H1 (cell line): ENCODE measurements around the gene OR51S1. TPM values are rescaled to one million over a fixed set of nuclear protein-coding genes. Genes with fewer than 3 reads are reported as not detected.

Source experiments
- CTCF ChIA-PET: fragments of 300-600 bp; sonication (Branson Sonifier 250); formaldehyde crosslinking; loops from one replicate; lab custom pipeline; 2021; ENCODE audit not compliant: partially characterized antibody; lab: Charles Lee
- POLR2A ChIA-PET: fragments of 300-600 bp; sonication (Branson Sonifier 250); formaldehyde crosslinking; loops from one replicate; lab custom pipeline; 2021; ENCODE audit warnings: inconsistent platforms; ENCODE audit not compliant: partially characterized antibody; lab: Charles Lee
- DNase-seq, 2 experiments: peaks; one replicate each; pipeline versions ENCODE4 v3.0.0 to v3.0.0-alpha.2; 2010 to 2022; ENCODE audit warnings: low spot score in 2 of 2, low read depth in 1 of 2, mixed read lengths in 1 of 2
- FAIRE-seq: peaks from 2 replicates; lab custom pipeline; 2011; peaks lifted over from hg19 to GRCh38; lab: Jason Lieb, UNC
- H2AFZ ChIP-seq: 2 replicates; pipeline ENCODE4 v1.8.1; 2012; ENCODE audit warnings: low read length, inconsistent platforms
- H2AK5ac ChIP-seq: 2 replicates; pipeline ENCODE4 v1.6.1; 2013; ENCODE audit warnings: low read depth, low read length
- H2BK120ac ChIP-seq: replicated peaks from 2 replicates; pipeline ENCODE3; 2013; ENCODE audit warnings: low read depth, low read length, inconsistent platforms
- H2BK12ac ChIP-seq: 2 replicates; pipeline ENCODE4 v1.6.1; 2013; ENCODE audit warnings: low read depth, low read length
- H2BK15ac ChIP-seq: 2 replicates; pipeline ENCODE4 v1.6.1; 2013; ENCODE audit warnings: low read length
- H2BK20ac ChIP-seq: 2 replicates; pipeline ENCODE4 v1.6.1; 2013; ENCODE audit warnings: low read length
- H2BK5ac ChIP-seq: 2 replicates; pipeline ENCODE4 v1.6.1; 2013; ENCODE audit warnings: low read depth, low read length
- H3K14ac ChIP-seq: 2 replicates; pipeline ENCODE4 v1.6.1; 2013; ENCODE audit warnings: inconsistent platforms; ENCODE audit not compliant: insufficient read length
- H3K18ac ChIP-seq: 2 replicates; pipeline ENCODE4 v1.6.1; 2013; ENCODE audit warnings: low read length; ENCODE audit errors: extremely low read depth
- H3K23ac ChIP-seq: 2 replicates; pipeline ENCODE4 v1.6.1; 2013; ENCODE audit warnings: inconsistent platforms; ENCODE audit not compliant: insufficient read length
- H3K23me2 ChIP-seq: 2 replicates; pipeline ENCODE4 v1.6.1; 2013; ENCODE audit warnings: low read depth, low read length
- H3K27ac ChIP-seq: 2 replicates; pipeline ENCODE4 v1.6.1; 2011; ENCODE audit warnings: low read depth, low read length, inconsistent platforms
- H3K27me3 ChIP-seq, 4 experiments: replicated peaks in 1 of 4; 1 replicate in 1 of 4; 2 replicates in 3 of 4; pipeline versions ENCODE4 v1.6.1 to v1.8.1; 2011 to 2013; ENCODE audit warnings: low read length in 3 of 4, mild to moderate bottlenecking in 3 of 4, inconsistent platforms in 2 of 4, mixed read lengths in 2 of 4, moderate library complexity in 1 of 4; ENCODE audit not compliant: control insufficient read depth in 3 of 4, insufficient read depth in 3 of 4; ENCODE audit errors: extremely low read depth in 1 of 4
- H3K36me3 ChIP-seq, 4 experiments: 2 replicates each; pipeline versions ENCODE4 v1.6.1 to v1.8.1; 2011 to 2013; ENCODE audit warnings: mild to moderate bottlenecking in 4 of 4, low read length in 3 of 4, moderate library complexity in 2 of 4, control low read depth in 1 of 4, inconsistent platforms in 1 of 4; ENCODE audit not compliant: insufficient read depth in 4 of 4, control insufficient read depth in 2 of 4
- H3K4ac ChIP-seq: replicated peaks from 2 replicates; pipeline ENCODE3; 2013; ENCODE audit warnings: low read length, low read depth, mixed read lengths, inconsistent platforms; ENCODE audit not compliant: insufficient read length
- H3K4me1 ChIP-seq, 4 experiments: replicated peaks in 1 of 4; 1 replicate in 1 of 4; 2 replicates in 3 of 4; pipeline versions ENCODE4 v1.6.1 to v1.8.1; 2011 to 2013; ENCODE audit warnings: low read length in 3 of 4, inconsistent platforms in 2 of 4, mixed read lengths in 1 of 4; ENCODE audit not compliant: insufficient read depth in 4 of 4, control insufficient read depth in 3 of 4
- H3K4me2 ChIP-seq, 2 experiments: 2 replicates each; pipeline versions ENCODE4 v1.6.1 to v1.8.1; 2011 to 2013; ENCODE audit warnings: low read depth in 2 of 2, low read length in 2 of 2, control low read depth in 1 of 2, inconsistent platforms in 1 of 2, mild to moderate bottlenecking in 1 of 2; ENCODE audit not compliant: insufficient read depth in 1 of 2
- H3K4me3 ChIP-seq, 4 experiments: fragments of 200-600, 300-600 bp in 1 of 4; sonication (generic), shearing (Covaris generic), sonication (Bioruptor Twin) in 1 of 4; 2 replicates each; pipeline versions ENCODE4 v1.5.1 to v1.8.1; 2011 to 2016; ENCODE audit warnings: low read length in 4 of 4, low read depth in 3 of 4, control low read depth in 2 of 4, inconsistent platforms in 2 of 4, mild to moderate bottlenecking in 2 of 4, mixed read lengths in 1 of 4, moderate library complexity in 1 of 4; ENCODE audit not compliant: insufficient read depth in 2 of 4; ENCODE audit errors: extremely low read depth in 1 of 4
- H3K56ac ChIP-seq: replicated peaks from 2 replicates; pipeline ENCODE3; 2013; ENCODE audit warnings: low read depth, mild to moderate bottlenecking, mixed read lengths, low read length, inconsistent platforms; ENCODE audit not compliant: insufficient read length
- H3K79me1 ChIP-seq: 2 replicates; pipeline ENCODE4 v1.6.1; 2013; ENCODE audit warnings: low read depth, low read length, control low read depth
- H3K79me2 ChIP-seq, 2 experiments: 2 replicates each; pipeline versions ENCODE4 v1.6.1 to v1.8.1; 2012 to 2013; ENCODE audit warnings: low read length in 2 of 2, mild to moderate bottlenecking in 2 of 2, inconsistent platforms in 1 of 2; ENCODE audit not compliant: insufficient read depth in 2 of 2, control insufficient read depth in 1 of 2
- H3K9ac ChIP-seq, 4 experiments: replicated peaks in 1 of 4; 1 replicate in 1 of 4; 2 replicates in 3 of 4; pipeline versions ENCODE4 v1.6.1 to v1.8.1; 2011 to 2013; ENCODE audit warnings: low read depth in 3 of 4, low read length in 3 of 4, control low read depth in 2 of 4, mild to moderate bottlenecking in 2 of 4, moderate library complexity in 2 of 4, inconsistent platforms in 1 of 4; ENCODE audit errors: extremely low read depth in 1 of 4
- H3K9me3 ChIP-seq, 2 experiments: 2 replicates each; pipeline versions ENCODE4 v1.6.1 to v1.8.1; 2012 to 2013; ENCODE audit warnings: mild to moderate bottlenecking in 2 of 2, moderate library complexity in 2 of 2, control low read depth in 1 of 2, inconsistent platforms in 1 of 2, low read depth in 1 of 2, low read length in 1 of 2, mixed read lengths in 1 of 2; ENCODE audit not compliant: insufficient read depth in 2 of 2
- H4K20me1 ChIP-seq, 2 experiments: replicated peaks in 1 of 2; 2 replicates each; pipeline versions ENCODE3 to v1.8.1; 2011 to 2013; ENCODE audit warnings: inconsistent platforms in 2 of 2, low read length in 2 of 2, mild to moderate bottlenecking in 1 of 2; ENCODE audit not compliant: insufficient read depth in 2 of 2, control insufficient read depth in 1 of 2
- H4K5ac ChIP-seq: 2 replicates; pipeline ENCODE4 v1.6.1; 2013; ENCODE audit warnings: low read length, low read depth, mixed read lengths, inconsistent platforms; ENCODE audit not compliant: insufficient read length
- H4K8ac ChIP-seq: 2 replicates; pipeline ENCODE4 v1.8.0; 2013; ENCODE audit warnings: mild to moderate bottlenecking, moderate library complexity, low read length, inconsistent platforms; ENCODE audit not compliant: insufficient read depth; ENCODE audit errors: extremely low read depth
- H4K91ac ChIP-seq: replicated peaks from 2 replicates; pipeline ENCODE3; 2013; ENCODE audit warnings: low read length, mixed read lengths, inconsistent platforms; ENCODE audit not compliant: insufficient read length
- BACH1 ChIP-seq: IDR thresholded peaks from 2 replicates; pipeline ENCODE4 v1.6.1; 2012; ENCODE audit warnings: low read length, improper control_type of control experiment
- CHD1 ChIP-seq: IDR thresholded peaks from 2 replicates; pipeline ENCODE4 v1.6.1; 2012; ENCODE audit warnings: low read depth, low read length, improper control_type of control experiment
- EGR1 ChIP-seq: IDR thresholded peaks from 2 replicates; pipeline ENCODE4 v1.6.1; 2011; ENCODE audit warnings: low read depth, low read length, borderline replicate concordance
- FOSL1 ChIP-seq: IDR thresholded peaks from 2 replicates; pipeline ENCODE4 v1.6.1; 2011; ENCODE audit warnings: mild to moderate bottlenecking, low read depth, low read length, moderate library complexity; ENCODE audit not compliant: insufficient read depth
- HDAC2 ChIP-seq, 2 experiments: fragments of 300-600 bp in 1 of 2; sonication (generic) in 1 of 2; IDR thresholded peaks; 2 replicates each; pipeline ENCODE4 v1.6.1; 2011 to 2012; ENCODE audit warnings: low read depth in 2 of 2, low read length in 2 of 2, mild to moderate bottlenecking in 2 of 2, moderate library complexity in 2 of 2, borderline replicate concordance in 1 of 2, inconsistent platforms in 1 of 2
- HDAC6 ChIP-seq: IDR thresholded peaks from one replicate; pipeline ENCODE4 v1.7.1; 2012; ENCODE audit warnings: low read depth, mild to moderate bottlenecking, inconsistent platforms, low read length, moderate library complexity
- KDM1A ChIP-seq: fragments of 200-600, 300-600 bp; sonication (generic); IDR thresholded peaks from 2 replicates; pipeline ENCODE4 v1.7.1; 2016; ENCODE audit warnings: mild to moderate bottlenecking, low read length, borderline replicate concordance
- RAD21 ChIP-seq, 2 experiments: IDR thresholded peaks in 1 of 2; conservative IDR thresholded peaks in 1 of 2; 2 replicates each; pipeline ENCODE4 v1.6.1; 2011; ENCODE audit warnings: low read depth in 2 of 2, low read length in 2 of 2, improper control_type of control experiment in 1 of 2, inconsistent platforms in 1 of 2, mild to moderate bottlenecking in 1 of 2, moderate library complexity in 1 of 2
- SP2 ChIP-seq: IDR thresholded peaks from 2 replicates; pipeline ENCODE4 v1.6.1; 2012; ENCODE audit warnings: mild to moderate bottlenecking, low read length, inconsistent platforms
- TAF1 ChIP-seq: IDR thresholded peaks from 2 replicates; pipeline ENCODE4 v1.6.1; 2011; ENCODE audit warnings: mild to moderate bottlenecking, low read depth, low read length
- YY1 ChIP-seq: IDR thresholded peaks from 2 replicates; pipeline ENCODE4 v1.6.1; 2011; ENCODE audit warnings: low read depth, mild to moderate bottlenecking, low read length
- WGBS, 2 experiments: shearing (Covaris generic) in 1 of 2; methylation state at CpG; one replicate each; pipeline versions ENCODE4 v1.1.6 to v1.1.7; 2013 to 2015; ENCODE audit warnings: low lambda C conversion rate in 2 of 2, mixed read lengths in 2 of 2, inconsistent platforms in 1 of 2, low coverage in 1 of 2, missing lambda C conversion rate in 1 of 2; ENCODE audit not compliant: insufficient replicate concordance in 2 of 2, insufficient coverage in 1 of 2, insufficient read length in 1 of 2; ENCODE audit errors: extremely low coverage in 1 of 2, missing lambda C conversion rate in 1 of 2; 5-methylcytosine and 5-hydroxymethylcytosine counted together
- polyA plus RNA-seq, 7 experiments: library from polyadenylated mRNA; depleted of rRNA in 3 of 7; stranded (reverse) in 5 of 7; unstranded in 2 of 7; fragments of >200 nt in 5 of 7; fragments of 200-250 nt in 2 of 7; gene quantifications; 1 replicate in 5 of 7; 2 replicates in 1 of 7; 4 replicates in 1 of 7; pipeline versions ENCODE4 v1.2.1 to v1.2.3, GENCODE V29; 2011 to 2013; ENCODE audit warnings: missing spikeins in 2 of 7, mixed read lengths in 2 of 7
- total RNA-seq: library from RNA; stranded (reverse); fragmentation: NEBNext Ultra II Directional; extraction: Animal tissue kit (Norgen Biotek cat#: 25700); gene quantifications from 2 replicates; pipeline ENCODE4 v1.2.1, GENCODE V29; 2021
- TF ChIP-seq, protein P1 (sequence below): IDR thresholded peaks from 2 replicates; pipeline ENCODE4 v1.6.1; 2011; ENCODE audit warnings: low read depth, mild to moderate bottlenecking, low read length; ENCODE audit not compliant: insufficient read depth
- TF ChIP-seq, protein P2 (sequence below): IDR thresholded peaks from 2 replicates; pipeline ENCODE4 v1.6.1; 2012; ENCODE audit warnings: inconsistent platforms

OR51S1 gene
- total and polyA plus RNA-seq, 2 of the 8 experiments (the other 6 are each of a cell fraction or from before 2014, with no cell fraction given) = not detected

DNA sequence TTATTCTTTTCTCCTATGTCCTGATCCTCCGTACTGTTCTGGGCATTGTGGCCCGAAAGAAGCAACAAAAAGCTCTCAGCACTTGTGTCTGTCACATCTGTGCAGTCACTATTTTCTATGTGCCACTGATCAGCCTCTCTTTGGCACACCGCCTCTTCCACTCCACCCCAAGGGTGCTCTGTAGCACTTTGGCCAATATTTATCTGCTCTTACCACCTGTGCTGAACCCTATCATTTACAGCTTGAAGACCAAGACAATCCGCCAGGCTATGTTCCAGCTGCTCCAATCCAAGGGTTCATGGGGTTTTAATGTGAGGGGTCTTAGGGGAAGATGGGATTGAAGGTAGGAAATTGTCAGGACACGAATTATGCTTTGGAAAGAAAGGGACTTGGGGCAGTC lies 33.5 kb upstream of the OR51S1 start:
- Histone ChIP-seq H4K5ac (no peak overlapping the region), H2BK15ac (no peak overlapping the region), H2BK12ac (no peak overlapping the region), H3K36me3 (no peaks in the 10 kb centered on the region), H2BK20ac (no peak overlapping the region), H3K4ac (no peak overlapping the region), H3K18ac (no peak overlapping the region), H3K4me3 (no peak overlapping the region), H4K91ac (no peak overlapping the region), H3K23me2 (no peaks in the 10 kb centered on the region), H2BK5ac (no peak overlapping the region), H3K9ac (no peak overlapping the region), H3K79me2 (no peaks in the 10 kb centered on the region), H3K27me3 (no peaks in the 10 kb centered on the region), H3K4me2 (no peak overlapping the region), H2BK120ac (no peak overlapping the region), H2AK5ac (no peak overlapping the region), H3K79me1 (no peaks in the 10 kb centered on the region), H3K14ac (no peak overlapping the region), H3K4me1 (no peaks in the 10 kb centered on the region), H3K27ac (no peak overlapping the region), H4K20me1 (no peaks in the 10 kb centered on the region), H3K23ac (no peak overlapping the region), H2AFZ (no peak overlapping the region), H3K56ac (no peak overlapping the region), H4K8ac (no peak overlapping the region), H3K9me3 (no peaks in the 10 kb centered on the region)
- DNase-seq (no peak), FAIRE-seq (no peak)
- CTCF ChIA-PET = interaction anchor here (1.4 to 1.5 kb wide), 2 partner anchors 10 to 246 kb away, joined by 3 to 4 read pairs; partner anchors contain the start of gene OR51D1
- 94% methylated on average over 5 of the region's 5 CpGs; no CpG with 5 or more reads in 1 of the 2 experiments for WGBS, 2 experiments
- POLR2A ChIA-PET = no interaction called here
- TF ChIP-seq TAF1 = no peak
- no peak for TF ChIP-seq YY1
- no peak for TF ChIP-seq BACH1
- TF ChIP-seq, protein P1, sequence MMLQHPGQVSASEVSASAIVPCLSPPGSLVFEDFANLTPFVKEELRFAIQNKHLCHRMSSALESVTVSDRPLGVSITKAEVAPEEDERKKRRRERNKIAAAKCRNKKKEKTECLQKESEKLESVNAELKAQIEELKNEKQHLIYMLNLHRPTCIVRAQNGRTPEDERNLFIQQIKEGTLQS = no peak
- TF ChIP-seq FOSL1 = no peak
- TF ChIP-seq HDAC2 (IDR thresholded peaks at IDR 0.05; ENCODE audit: borderline replicate concordance in 1 of 2, low read depth in 2 of 2, low read length in 2 of 2) = no peak
- TF ChIP-seq KDM1A = no peak
- TF ChIP-seq SP2 = no peak
- TF ChIP-seq EGR1 = no peak
- no peak for TF ChIP-seq CHD1
- TF ChIP-seq, protein P2, sequence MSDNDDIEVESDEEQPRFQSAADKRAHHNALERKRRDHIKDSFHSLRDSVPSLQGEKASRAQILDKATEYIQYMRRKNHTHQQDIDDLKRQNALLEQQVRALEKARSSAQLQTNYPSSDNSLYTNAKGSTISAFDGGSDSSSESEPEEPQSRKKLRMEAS = no peak
- TF ChIP-seq HDAC6 = no peak
- no peak for TF ChIP-seq RAD21 (IDR thresholded peaks at IDR 0.05 in 1 of 2, conservative IDR thresholded peaks at IDR 0.05 in 1 of 2; ENCODE audit: low read depth in 2 of 2, low read length in 2 of 2)
